SK-N-SH treated with all-trans-retinoic acid at 6 μM for 48 hours (cell line): ENCODE data around the gene CTNNA3.

Experiments used
- ATAC-seq: fragments of 200-7000 bp; cut with Tn5 transposase; 3 replicates; pipeline ENCODE4 v1.9.1; 2020; ENCODE audit warnings: mild to moderate bottlenecking, moderate library complexity
- ARNTL ChIP-seq: fragments of 450-650 bp; formaldehyde crosslinking; IDR thresholded peaks from 2 replicates; pipeline ENCODE4 v1.5.0; 2020; ENCODE audit warnings: low read depth, mild to moderate bottlenecking, moderate library complexity, borderline replicate concordance
- CSRNP3 ChIP-seq: fragments of 250-450 bp; sonication (Bioruptor Pico); IDR thresholded peaks from 2 replicates; pipeline ENCODE4 v1.5.1; 2021; ENCODE audit warnings: mild to moderate bottlenecking, moderate library complexity
- GLIS3 ChIP-seq: fragments of 250-450 bp; sonication (Bioruptor Pico); IDR thresholded peaks from 2 replicates; pipeline ENCODE4 v1.5.0; 2020; ENCODE audit warnings: mild to moderate bottlenecking, moderate library complexity
- ISL1 ChIP-seq: fragments of 250-450 bp; sonication (Bioruptor Pico); IDR thresholded peaks from 2 replicates; pipeline ENCODE4 v2.1.2; 2022; ENCODE audit warnings: mild to moderate bottlenecking, moderate library complexity
- OSR1 ChIP-seq: fragments of 250-450 bp; sonication (Bioruptor Pico); IDR thresholded peaks from 2 replicates; pipeline ENCODE4 v1.8.0; 2022; ENCODE audit warnings: moderate library complexity, mild to moderate bottlenecking, inconsistent platforms
- PPARA ChIP-seq: fragments of 250-450 bp; sonication (Bioruptor Pico); IDR thresholded peaks from 2 replicates; pipeline ENCODE4 v1.5.0; 2020; ENCODE audit warnings: mild to moderate bottlenecking, borderline replicate concordance
- RARB ChIP-seq: fragments of 250-450 bp; sonication (Bioruptor Pico); IDR thresholded peaks from 2 replicates; pipeline ENCODE4 v1.8.0; 2021; ENCODE audit warnings: mild to moderate bottlenecking, moderate library complexity
- SNAI2 ChIP-seq: fragments of 250-450 bp; sonication (Bioruptor Pico); IDR thresholded peaks from 2 replicates; pipeline ENCODE4 v1.5.0; 2020; ENCODE audit warnings: mild to moderate bottlenecking, moderate library complexity
- TCF4 ChIP-seq: fragments of 250-450 bp; sonication (Bioruptor Pico); IDR thresholded peaks from 2 replicates; pipeline ENCODE4 v1.8.0; 2021; ENCODE audit warnings: mild to moderate bottlenecking, moderate library complexity, borderline replicate concordance
- TOX ChIP-seq: fragments of 250-450 bp; sonication (Bioruptor Pico); IDR thresholded peaks from 2 replicates; pipeline ENCODE4 v1.8.0; 2021; ENCODE audit warnings: mild to moderate bottlenecking, moderate library complexity, borderline replicate concordance
- TSHZ2 ChIP-seq: fragments of 250-450 bp; sonication (Bioruptor Pico); IDR thresholded peaks from 2 replicates; pipeline ENCODE4 v1.5.0; 2020; ENCODE audit warnings: mild to moderate bottlenecking, moderate library complexity
- ZC3H10 ChIP-seq: fragments of 250-450 bp; sonication (Bioruptor Pico); IDR thresholded peaks from 2 replicates; pipeline ENCODE4 v1.5.1; 2021; ENCODE audit warnings: mild to moderate bottlenecking, moderate library complexity
- ZFP3 ChIP-seq: fragments of 250-450 bp; sonication (Bioruptor Pico); IDR thresholded peaks from 2 replicates; pipeline ENCODE4 v1.5.0; 2020; ENCODE audit warnings: mild to moderate bottlenecking, moderate library complexity
- ZNF565 ChIP-seq: fragments of 450-650 bp; formaldehyde crosslinking; conservative IDR thresholded peaks from 2 replicates; pipeline ENCODE4 v1.5.0; 2020; ENCODE audit warnings: low read depth, mild to moderate bottlenecking, moderate library complexity
- ZNF8 ChIP-seq: fragments of 450-650 bp; formaldehyde crosslinking; IDR thresholded peaks from 2 replicates; pipeline ENCODE4 v1.5.0; 2020; ENCODE audit warnings: mild to moderate bottlenecking, moderate library complexity
- TF ChIP-seq, protein P1 (sequence below): fragments of 250-450 bp; sonication (Bioruptor Pico); IDR thresholded peaks from 2 replicates; pipeline ENCODE4 v1.8.0; 2021; ENCODE audit warnings: low read depth, mild to moderate bottlenecking, moderate library complexity, borderline replicate concordance
- TF ChIP-seq, protein P2 (sequence below): fragments of 250-450 bp; sonication (Bioruptor Pico); IDR thresholded peaks from 2 replicates; pipeline ENCODE4 v1.8.0; 2020; ENCODE audit warnings: mild to moderate bottlenecking, moderate library complexity, borderline replicate concordance
- TF ChIP-seq, protein P3 (sequence below): fragments of 250-450 bp; sonication (Bioruptor Pico); IDR thresholded peaks from 2 replicates; pipeline ENCODE4 v1.5.1; 2020; ENCODE audit warnings: low read depth, mild to moderate bottlenecking, moderate library complexity

Gene CTNNA3

DNA sequence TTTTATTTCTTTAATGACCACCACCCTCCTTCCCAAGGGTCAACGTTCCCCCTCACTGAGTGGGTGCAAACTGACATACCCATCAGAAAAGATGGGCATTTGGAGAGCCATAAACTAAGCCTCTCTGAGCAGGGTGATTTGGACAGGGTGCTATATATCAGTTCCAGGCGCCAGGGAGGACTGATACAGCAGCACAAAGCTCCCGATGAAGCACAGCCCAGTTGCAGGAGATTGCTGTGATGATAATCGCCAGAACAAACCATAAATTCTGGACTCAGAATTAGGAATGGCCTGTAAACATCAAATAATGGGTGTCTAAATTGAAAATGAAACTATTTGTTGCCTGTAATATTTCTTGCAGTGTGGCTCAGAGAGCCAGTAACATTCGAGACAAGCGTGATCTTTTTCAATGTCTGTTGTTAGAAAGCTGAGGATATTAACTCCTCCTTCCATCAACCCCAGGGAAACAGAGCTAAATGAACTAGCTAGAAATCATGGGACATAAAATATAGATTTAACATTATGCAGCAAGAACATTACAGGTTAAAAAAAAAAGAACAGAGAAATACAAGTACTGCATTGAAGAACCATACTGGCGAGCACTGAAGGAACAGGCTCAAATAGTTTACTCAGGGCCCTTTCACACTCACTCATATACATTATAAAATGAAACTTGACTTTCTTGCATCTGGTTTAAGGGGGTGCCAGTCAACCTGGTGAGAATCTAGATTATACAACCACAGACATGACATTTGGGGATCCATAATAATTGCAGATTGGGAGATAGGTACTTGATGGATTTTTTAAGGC, 907.6 kb downstream of the CTNNA3 start:
- ATAC-seq = peak; percentile 57; the same call in 2 of the 3 replicates
- no peak for TF ChIP-seq PPARA (CRISPR knock-in tag)
- TF ChIP-seq ZFP3 (CRISPR knock-in tag) = no peak
- TF ChIP-seq RARB (CRISPR knock-in tag) = no peak
- TF ChIP-seq TCF4 = no peak

- no peak for ATAC-seq
Measured at GRCh38 chr10:66786709-66787108, 909.3 kb downstream of the CTNNA3 start.

GRCh38 chr10:66784770-66785169, 911.2 kb downstream of the CTNNA3 start:
- ATAC-seq = no peak
- no peak for TF ChIP-seq ZC3H10
- TF ChIP-seq, protein P1, sequence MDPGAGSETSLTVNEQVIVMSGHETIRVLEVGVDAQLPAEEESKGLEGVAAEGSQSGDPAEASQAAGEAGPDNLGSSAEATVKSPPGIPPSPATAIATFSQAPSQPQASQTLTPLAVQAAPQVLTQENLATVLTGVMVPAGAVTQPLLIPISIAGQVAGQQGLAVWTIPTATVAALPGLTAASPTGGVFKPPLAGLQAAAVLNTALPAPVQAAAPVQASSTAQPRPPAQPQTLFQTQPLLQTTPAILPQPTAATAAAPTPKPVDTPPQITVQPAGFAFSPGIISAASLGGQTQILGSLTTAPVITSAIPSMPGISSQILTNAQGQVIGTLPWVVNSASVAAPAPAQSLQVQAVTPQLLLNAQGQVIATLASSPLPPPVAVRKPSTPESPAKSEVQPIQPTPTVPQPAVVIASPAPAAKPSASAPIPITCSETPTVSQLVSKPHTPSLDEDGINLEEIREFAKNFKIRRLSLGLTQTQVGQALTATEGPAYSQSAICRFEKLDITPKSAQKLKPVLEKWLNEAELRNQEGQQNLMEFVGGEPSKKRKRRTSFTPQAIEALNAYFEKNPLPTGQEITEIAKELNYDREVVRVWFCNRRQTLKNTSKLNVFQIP (CRISPR knock-in tag) = no peak
- no peak for TF ChIP-seq ZFP3 (CRISPR knock-in tag)
- TF ChIP-seq, protein P2, sequence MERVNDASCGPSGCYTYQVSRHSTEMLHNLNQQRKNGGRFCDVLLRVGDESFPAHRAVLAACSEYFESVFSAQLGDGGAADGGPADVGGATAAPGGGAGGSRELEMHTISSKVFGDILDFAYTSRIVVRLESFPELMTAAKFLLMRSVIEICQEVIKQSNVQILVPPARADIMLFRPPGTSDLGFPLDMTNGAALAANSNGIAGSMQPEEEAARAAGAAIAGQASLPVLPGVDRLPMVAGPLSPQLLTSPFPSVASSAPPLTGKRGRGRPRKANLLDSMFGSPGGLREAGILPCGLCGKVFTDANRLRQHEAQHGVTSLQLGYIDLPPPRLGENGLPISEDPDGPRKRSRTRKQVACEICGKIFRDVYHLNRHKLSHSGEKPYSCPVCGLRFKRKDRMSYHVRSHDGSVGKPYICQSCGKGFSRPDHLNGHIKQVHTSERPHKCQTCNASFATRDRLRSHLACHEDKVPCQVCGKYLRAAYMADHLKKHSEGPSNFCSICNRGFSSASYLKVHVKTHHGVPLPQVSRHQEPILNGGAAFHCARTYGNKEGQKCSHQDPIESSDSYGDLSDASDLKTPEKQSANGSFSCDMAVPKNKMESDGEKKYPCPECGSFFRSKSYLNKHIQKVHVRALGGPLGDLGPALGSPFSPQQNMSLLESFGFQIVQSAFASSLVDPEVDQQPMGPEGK (CRISPR knock-in tag) = no peak
- TF ChIP-seq, protein P3, sequence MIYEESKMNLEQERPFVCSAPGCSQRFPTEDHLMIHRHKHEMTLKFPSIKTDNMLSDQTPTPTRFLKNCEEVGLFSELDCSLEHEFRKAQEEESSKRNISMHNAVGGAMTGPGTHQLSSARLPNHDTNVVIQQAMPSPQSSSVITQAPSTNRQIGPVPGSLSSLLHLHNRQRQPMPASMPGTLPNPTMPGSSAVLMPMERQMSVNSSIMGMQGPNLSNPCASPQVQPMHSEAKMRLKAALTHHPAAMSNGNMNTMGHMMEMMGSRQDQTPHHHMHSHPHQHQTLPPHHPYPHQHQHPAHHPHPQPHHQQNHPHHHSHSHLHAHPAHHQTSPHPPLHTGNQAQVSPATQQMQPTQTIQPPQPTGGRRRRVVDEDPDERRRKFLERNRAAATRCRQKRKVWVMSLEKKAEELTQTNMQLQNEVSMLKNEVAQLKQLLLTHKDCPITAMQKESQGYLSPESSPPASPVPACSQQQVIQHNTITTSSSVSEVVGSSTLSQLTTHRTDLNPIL (CRISPR knock-in tag) = no peak
- TF ChIP-seq OSR1 (CRISPR knock-in tag) = no peak
- no peak for TF ChIP-seq GLIS3 (CRISPR knock-in tag)

More at GRCh38 chr10:66786709-66787108, 909.3 kb downstream of the CTNNA3 start:
- TF ChIP-seq ZNF565 (CRISPR knock-in tag) (no peak), ZNF8 (CRISPR knock-in tag) (no peak), ISL1 (CRISPR knock-in tag) (no peak), ARNTL (no peak), TCF4 (no peak), ZC3H10 (no peak), TSHZ2 (CRISPR knock-in tag) (no peak), SNAI2 (CRISPR knock-in tag) (no peak), TOX (no peak), CSRNP3 (CRISPR knock-in tag) (no peak), OSR1 (CRISPR knock-in tag) (no peak)
- TF ChIP-seq, protein P2 (CRISPR knock-in tag) = no peak
- TF ChIP-seq, protein P1 (CRISPR knock-in tag) = no peak
